Stimulated activated CD4-positive, alpha-beta T cell treated with anti-CD3 and anti-CD28 coated beads, Interleukin-4, amount 100 ng/mL, for 1 hour (primary cell): ENCODE data around the gene WWTR1.

Source experiments
- DNase-seq: peaks from one replicate; pipeline ENCODE4 v3.0.0-alpha.2; 2020

Gene WWTR1

GRCh38 chr3:149657926-149658743 lies at the start of gene WWTR1:
Gene WWTR1 (minus strand): TSS chr3:149658025. CDS start chr3:149657306, 719 bp downstream.
- peak; percentile 16 for DNase-seq

- DNase-seq: no peak
Observed at GRCh38 chr3:149706905-149707304, 49.1 kb upstream of the WWTR1 start.

GRCh38 chr3:149705416-149705815 lies 47.6 kb upstream of the WWTR1 start:
- no peak for DNase-seq

GRCh38 chr3:149703466-149703865 lies 45.6 kb upstream of the WWTR1 start:
- DNase-seq: no peak

- DNase-seq: no peak
Observed at GRCh38 chr3:149702691-149703441, 45.0 kb upstream of the WWTR1 start.

- DNase-seq: no peak
Observed at GRCh38 chr3:149701977-149702350, 44.1 kb upstream of the WWTR1 start.

- DNase-seq: peak; percentile 13
Observed at GRCh38 chr3:149701206-149701976, 43.6 kb upstream of the WWTR1 start.

- no peak for DNase-seq
Observed at GRCh38 chr3:149688122-149688757, 30.4 kb upstream of the WWTR1 start.

GRCh38 chr3:149686996-149687395 lies 29.2 kb upstream of the WWTR1 start:
- DNase-seq: no peak

GRCh38 chr3:149678351-149678950 lies 20.6 kb upstream of the WWTR1 start:
- no peak for DNase-seq

- no peak for DNase-seq
Observed at GRCh38 chr3:149673393-149673792, 15.6 kb upstream of the WWTR1 start.

GRCh38 chr3:149670742-149671492 lies 13.1 kb upstream of the WWTR1 start:
- no peak for DNase-seq

- DNase-seq: no peak
Observed at GRCh38 chr3:149667576-149667975, 9.8 kb upstream of the WWTR1 start.

- DNase-seq: no peak
Observed at GRCh38 chr3:149663966-149664365, 6.1 kb upstream of the WWTR1 start.

GRCh38 chr3:149662240-149662887 lies 4.5 kb upstream of the WWTR1 start:
- no peak for DNase-seq

- no peak for DNase-seq
Observed at GRCh38 chr3:149660462-149660861, 2.6 kb upstream of the WWTR1 start.

GRCh38 chr3:149658744-149659497 lies 1.1 kb upstream of the WWTR1 start:
- DNase-seq: no peak

- peak; percentile 7 for DNase-seq
Observed at GRCh38 chr3:149657321-149657925, 402 bp downstream of the WWTR1 start.

GRCh38 chr3:149655826-149656574 lies 1.8 kb downstream of the WWTR1 start:
- DNase-seq: no peak
